Measurements from ENCODE around the gene WFDC12. TPM values are rescaled to one million over a fixed set of nuclear protein-coding genes. Genes with fewer than 3 reads are reported as not detected.

Gene WFDC12
- polyA plus RNA-seq, 1 donor (not counting 4 experiments of a cell fraction or from before 2014, with no cell fraction given): 1.8 TPM

GRCh38 chr20:45153147-45153546 is 28.9 kb upstream of the WFDC12 start:
- Histone ChIP-seq H2AFZ (ENCODE audit: control insufficient read depth, low read length) (no peak overlapping the region), H3K27ac (ENCODE audit: control insufficient read depth, insufficient read depth, low read length) (no peak overlapping the region), H3K36me3 (ENCODE audit: control insufficient read depth in 2 of 2, extremely low read depth in 1 of 2, insufficient read depth in 2 of 2, low read length in 2 of 2) (no peaks in the 10 kb centered on the region), H3K4me1 (ENCODE audit: control insufficient read depth, extremely low read depth, insufficient read depth, low read length) (peaks cover 6% of the 10 kb centered on the region), H4K20me1 (ENCODE audit: control insufficient read depth, extremely low read depth, insufficient read depth, low read length) (no peaks in the 10 kb centered on the region), H3K9ac (ENCODE audit: control insufficient read depth, extremely low read depth, insufficient read depth, low read length) (no peak overlapping the region), H3K9me3 (ENCODE audit: control insufficient read depth, low read depth, low read length) (no peaks in the 10 kb centered on the region), H3K9me1 (ENCODE audit: control insufficient read depth, extremely low read depth, insufficient read depth, low read length) (no peaks in the 10 kb centered on the region), H3K79me2 (ENCODE audit: control insufficient read depth, insufficient read depth, low read length) (no peaks in the 10 kb centered on the region), H3K4me2 (ENCODE audit: control insufficient read depth, extremely low read depth, insufficient read depth, low read depth, low read length) (no peak overlapping the region), H3K4me3 (ENCODE audit: control insufficient read depth in 2 of 3, extremely low read depth in 1 of 3, insufficient read depth in 2 of 3, low read depth in 1 of 3, low read length in 3 of 3) (no peak overlapping the region), H3K27me3 (ENCODE audit: control insufficient read depth, extremely low read depth, insufficient read depth, low read length) (peaks cover 5% of the 10 kb centered on the region)
- dilution Hi-C loops (cut with MboI; ENCODE audit: extremely low pct_ligation_motif_present, low sequenced_read_pairs): no loop called here
- FAIRE-seq: no peak
- DNase-seq (ENCODE audit: low read depth, low spot score): no peak
- TF ChIP-seq CTCF (optimal IDR thresholded peaks at IDR 0.05 in 1 of 3, IDR thresholded peaks at IDR 0.05 in 1 of 3, conservative IDR thresholded peaks at IDR 0.05 in 1 of 3; ENCODE audit: extremely low read depth in 1 of 3, insufficient read depth in 2 of 3, low read length in 3 of 3): no peak

GRCh38 chr20:45152405-45152804 is 28.1 kb upstream of the WFDC12 start:
- Histone ChIP-seq H3K79me2 (ENCODE audit: control insufficient read depth, insufficient read depth, low read length) (no peaks in the 10 kb centered on the region), H3K27ac (ENCODE audit: control insufficient read depth, insufficient read depth, low read length) (no peak overlapping the region), H3K9ac (ENCODE audit: control insufficient read depth, extremely low read depth, insufficient read depth, low read length) (no peak overlapping the region), H3K4me1 (ENCODE audit: control insufficient read depth, extremely low read depth, insufficient read depth, low read length) (peaks cover under 1% of the 10 kb centered on the region), H3K4me2 (ENCODE audit: control insufficient read depth, extremely low read depth, insufficient read depth, low read depth, low read length) (no peak overlapping the region), H4K20me1 (ENCODE audit: control insufficient read depth, extremely low read depth, insufficient read depth, low read length) (no peaks in the 10 kb centered on the region), H3K9me3 (ENCODE audit: control insufficient read depth, low read depth, low read length) (no peaks in the 10 kb centered on the region), H3K36me3 (ENCODE audit: control insufficient read depth in 2 of 2, extremely low read depth in 1 of 2, insufficient read depth in 2 of 2, low read length in 2 of 2) (no peaks in the 10 kb centered on the region), H3K27me3 (ENCODE audit: control insufficient read depth, extremely low read depth, insufficient read depth, low read length) (peaks cover 5% of the 10 kb centered on the region), H2AFZ (ENCODE audit: control insufficient read depth, low read length) (no peak overlapping the region), H3K9me1 (ENCODE audit: control insufficient read depth, extremely low read depth, insufficient read depth, low read length) (no peaks in the 10 kb centered on the region), H3K4me3 (ENCODE audit: control insufficient read depth in 2 of 3, extremely low read depth in 1 of 3, insufficient read depth in 2 of 3, low read depth in 1 of 3, low read length in 3 of 3) (no peak overlapping the region)
- no peak for FAIRE-seq
- no peak for DNase-seq (ENCODE audit: low read depth, low spot score)
- dilution Hi-C loops (cut with MboI; ENCODE audit: extremely low pct_ligation_motif_present, low sequenced_read_pairs): no loop called here
- TF ChIP-seq CTCF (optimal IDR thresholded peaks at IDR 0.05 in 1 of 3, IDR thresholded peaks at IDR 0.05 in 1 of 3, conservative IDR thresholded peaks at IDR 0.05 in 1 of 3; ENCODE audit: extremely low read depth in 1 of 3, insufficient read depth in 2 of 3, low read length in 3 of 3) (no peak), EZH2 (IDR thresholded peaks at IDR 0.05; ENCODE audit: low read length) (no peak)

All from keratinocyte (primary cell).